HepG2 (cell line): Measurements from ENCODE around the gene LAMB3. TPM values are rescaled to one million over a fixed set of nuclear protein-coding genes. Genes with fewer than 3 reads are reported as not detected.

Experiments
- ATAC-seq: fragments of 200-7000 bp; cut with Tn5 transposase; 3 replicates; pipeline ENCODE4 v1.9.1; 2020; ENCODE audit warnings: mild to moderate bottlenecking, moderate library complexity
- BruUV-seq: library from RNA; stranded (reverse); fragments of 400-500 nt; replicated peaks from 2 replicates; lab custom pipeline; 2021; lab: Mats Ljungman, UMichigan
- CTCF ChIA-PET: fragments of 300-600 bp; formaldehyde crosslinking; extraction: SDS; loops from one replicate; lab custom pipeline; 2021; ENCODE audit warnings: low total read pairs, inconsistent platforms, low intra/inter-chr PET ratio; lab: Yijun Ruan, JAX
- POLR2A ChIA-PET: fragments of 350-600 bp; sonication (Branson Sonifier 250); formaldehyde crosslinking; loops from one replicate; lab custom pipeline; 2020; ENCODE audit warnings: antibody characterized with exemption, inconsistent platforms; lab: Yijun Ruan, JAX
- DNase-seq: peaks from one replicate; pipeline ENCODE4 v3.0.0-alpha.2; 2015; ENCODE audit warnings: low spot score
- FAIRE-seq: peaks from 3 replicates; lab custom pipeline; 2011; peaks lifted over from hg19 to GRCh38; lab: Jason Lieb, UNC
- H2AFZ ChIP-seq: one replicate; pipeline ENCODE4 v1.6.1; 2011; ENCODE audit warnings: low read length, inconsistent platforms
- H3K27ac ChIP-seq: fragments of 300-600 bp; 3 replicates; pipeline ENCODE4 v1.8.0; 2011; ENCODE audit warnings: mixed run types, mild to moderate bottlenecking, mixed read lengths, low read length, inconsistent platforms; ENCODE audit not compliant: insufficient read depth; ENCODE audit errors: extremely low read length
- H3K27me3 ChIP-seq, 2 experiments: fragments of 200-600 bp in 1 of 2; 2 replicates in 1 of 2; 3 replicates in 1 of 2; pipeline versions ENCODE4 v1.6.0 to v1.8.0; 2011; ENCODE audit warnings: low read length in 2 of 2, mild to moderate bottlenecking in 2 of 2, moderate library complexity in 2 of 2, inconsistent platforms in 1 of 2; ENCODE audit not compliant: insufficient read depth in 2 of 2, control insufficient read depth in 1 of 2
- H3K36me3 ChIP-seq, 2 experiments: fragments of 200-600 bp in 1 of 2; replicated peaks in 1 of 2; 2 replicates in 1 of 2; 3 replicates in 1 of 2; pipeline versions ENCODE4 v1.5.1 to v1.8.0; 2011; ENCODE audit warnings: low read length in 2 of 2, inconsistent platforms in 1 of 2; ENCODE audit not compliant: insufficient read depth in 2 of 2, control insufficient read depth in 1 of 2
- H3K4me1 ChIP-seq: 2 replicates; pipeline ENCODE4 v1.5.1; 2012; ENCODE audit warnings: low read length, inconsistent platforms; ENCODE audit not compliant: insufficient read depth
- H3K4me2 ChIP-seq: 2 replicates; pipeline ENCODE4 v1.6.0; 2011; ENCODE audit warnings: low read depth, low read length, inconsistent platforms
- H3K4me3 ChIP-seq, 3 experiments: fragments of 200-600 bp in 1 of 3; sonication (generic), shearing (Covaris generic) in 1 of 3; replicated peaks in 1 of 3; 2 replicates each; pipeline ENCODE4 v1.5.1; 2011 to 2016; ENCODE audit warnings: low read length in 3 of 3, inconsistent platforms in 2 of 3, low read depth in 2 of 3, mild to moderate bottlenecking in 2 of 3, control low read depth in 1 of 3, mixed read lengths in 1 of 3; ENCODE audit not compliant: insufficient read depth in 1 of 3
- H3K79me2 ChIP-seq: one replicate; pipeline ENCODE4 v1.6.1; 2011; ENCODE audit warnings: low read length, inconsistent platforms; ENCODE audit not compliant: insufficient read depth
- H3K9ac ChIP-seq: 2 replicates; pipeline ENCODE4 v1.6.0; 2011; ENCODE audit warnings: mild to moderate bottlenecking, low read depth, low read length, inconsistent platforms; ENCODE audit not compliant: insufficient read depth
- H3K9me3 ChIP-seq: 2 replicates; pipeline ENCODE4 v1.5.1; 2012; ENCODE audit warnings: mild to moderate bottlenecking, low read length
- H4K20me1 ChIP-seq: 2 replicates; pipeline ENCODE4 v1.6.0; 2011; ENCODE audit warnings: inconsistent platforms, mild to moderate bottlenecking, low read length, moderate library complexity; ENCODE audit not compliant: insufficient read depth
- FIP1L1 ChIP-seq: fragments of 200-400 bp; formaldehyde crosslinking; IDR thresholded peaks from 2 replicates; pipeline ENCODE4 v1.6.1; 2018; ENCODE audit warnings: low read depth, mild to moderate bottlenecking, low read length, moderate library complexity, borderline replicate concordance; ENCODE audit not compliant: insufficient read depth
- HNRNPK ChIP-seq: fragments of 200-400 bp; formaldehyde crosslinking; IDR thresholded peaks from 2 replicates; pipeline ENCODE4 v1.6.1; 2018; ENCODE audit warnings: low read length, low read depth, moderate library complexity, mild to moderate bottlenecking; ENCODE audit not compliant: poor library complexity, severe bottlenecking
- PAX8 ChIP-seq: sonication (generic); formaldehyde crosslinking; IDR thresholded peaks from 2 replicates; pipeline ENCODE4 v1.8.0; 2022; ENCODE audit warnings: mild to moderate bottlenecking, missing genetic modification reagents, borderline replicate concordance
- POLR2AphosphoS5 ChIP-seq: IDR thresholded peaks from 2 replicates; pipeline ENCODE4 v1.6.1; 2012; ENCODE audit warnings: low read depth, low read length
- TP53 ChIP-seq: sonication (generic); formaldehyde crosslinking; conservative IDR thresholded peaks from 2 replicates; pipeline ENCODE4 v1.4.0; 2020; ENCODE audit warnings: missing genetic modification reagents
- ZBTB42 ChIP-seq: sonication (generic); formaldehyde crosslinking; IDR thresholded peaks from 2 replicates; pipeline ENCODE4 v1.5.0; 2020; ENCODE audit warnings: mild to moderate bottlenecking, missing genetic modification reagents
- ZNF12 ChIP-seq: sonication (generic); formaldehyde crosslinking; IDR thresholded peaks from 2 replicates; pipeline ENCODE4 v1.5.0; 2020; ENCODE audit warnings: missing genetic modification reagents
- WGBS: methylation state at CpG from one replicate; pipeline ENCODE4 v1.1.6; 2017; ENCODE audit warnings: low lambda C conversion rate; 5-methylcytosine and 5-hydroxymethylcytosine counted together
- in situ Hi-C: cut with HindIII; loops from 2 replicates; pipeline ENCODE4 v1.10.0; 2017; ENCODE audit warnings: low pct_unique_long_range_greater_than_20kb; ENCODE audit not compliant: extremely low pct_ligation_motif_present
- intact Hi-C: fragments of 100-400 bp; cut with micrococcal nuclease; formaldehyde crosslinking; loops from one replicate; pipeline ENCODE4 v1.10.0; 2022; ENCODE audit not compliant: unreplicated experiment
- polyA plus RNA-seq, 8 experiments: library from polyadenylated mRNA; depleted of rRNA in 3 of 8; stranded (reverse) in 7 of 8; unstranded in 1 of 8; fragments of >200 nt; fragmentation: Illumina TruSeq in 4 of 8; extraction: Trizol in 4 of 8; gene quantifications; 2 replicates each; pipeline versions ENCODE4 v1.2.1 to v1.2.3, GENCODE V29; 2011 to 2016; ENCODE audit warnings: low read depth in 4 of 8, missing spikeins in 1 of 8, mixed read lengths in 1 of 8; ENCODE audit not compliant: insufficient read depth in 1 of 8
- total RNA-seq, 5 experiments: library from RNA; depleted of rRNA; stranded (reverse); fragments of >200 nt; fragmentation: Illumina TruSeq; extraction: Trizol; gene quantifications; 2 replicates each; pipeline ENCODE4 v1.2.3, GENCODE V29; 2016; ENCODE audit warnings: low read depth in 1 of 5
- TF ChIP-seq, protein P1 (sequence below): sonication (generic); formaldehyde crosslinking; conservative IDR thresholded peaks from 2 replicates; pipeline ENCODE4 v1.4.0; 2020; ENCODE audit warnings: missing genetic modification reagents

The LAMB3 gene
- total and polyA plus RNA-seq, 2 of the 13 experiments (the other 11 are each of a cell fraction or from before 2014, with no cell fraction given), result 0.18 to 0.24 TPM

DNA sequence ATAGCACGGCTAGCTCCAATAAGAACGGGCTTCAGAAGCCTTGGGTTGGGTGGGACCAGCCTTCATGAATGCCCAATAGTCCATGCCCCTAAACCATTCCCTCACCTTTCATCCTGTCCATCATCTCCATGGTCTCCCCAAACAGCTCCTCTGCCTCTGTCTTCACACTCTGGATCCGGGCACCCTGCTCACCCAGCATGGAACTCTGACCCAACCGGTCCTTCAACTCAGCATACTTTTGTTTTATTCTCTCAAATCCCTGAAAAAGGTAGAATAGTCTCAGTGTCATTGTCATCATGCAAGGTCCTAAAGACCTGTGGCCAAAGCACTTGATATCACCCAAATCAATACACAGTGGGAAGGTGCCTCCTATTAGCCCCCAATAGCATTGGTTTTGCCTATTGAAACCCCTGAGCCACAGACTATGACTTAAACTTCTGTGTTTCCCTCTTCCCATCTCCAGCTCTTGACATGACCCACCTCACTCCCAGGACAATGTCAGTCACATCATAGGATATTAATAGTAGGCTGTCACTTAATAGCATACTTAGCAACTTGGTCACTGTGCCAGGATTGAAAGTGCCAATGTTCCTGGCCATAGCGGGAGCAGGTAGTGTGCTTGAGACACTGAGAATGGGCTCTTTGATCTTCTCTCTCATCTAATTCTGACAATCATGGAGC is 35.7 kb downstream of the LAMB3 start (continued):
- TF ChIP-seq HNRNPK, result no peak
- TF ChIP-seq, all 625 proteins: peak for 0

DNA sequence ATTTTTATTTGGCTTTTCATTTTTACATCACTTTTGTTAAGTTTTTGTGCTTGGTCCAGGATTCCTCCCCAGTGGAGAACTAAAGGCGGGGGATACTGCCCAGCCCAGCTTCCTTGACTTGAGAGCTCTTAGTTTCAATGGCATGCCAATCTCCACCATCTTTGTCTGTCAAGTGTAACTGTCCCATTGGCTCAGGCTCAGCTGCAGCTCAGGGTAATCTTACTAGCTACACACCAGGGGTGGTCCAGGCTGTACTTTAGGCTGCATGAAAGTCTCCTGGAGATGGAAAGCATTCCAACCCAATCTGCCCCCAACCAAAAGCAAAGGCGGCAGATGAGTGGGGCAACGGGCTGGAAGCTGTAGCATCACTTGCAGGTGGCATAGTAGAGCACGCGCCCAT is 37.3 kb downstream of the LAMB3 start:
- H3K4me1 ChIP-seq, result no peaks in the 10 kb centered on the region
- TF ChIP-seq FIP1L1 (no peak), POLR2AphosphoS5 (no peak), ZNF12 (CRISPR knock-in tag) (no peak)
- H3K79me2 ChIP-seq, result no peaks in the 10 kb centered on the region
- no peak overlapping the region for H3K4me3 ChIP-seq
- intact Hi-C loops (no loop called here), in situ Hi-C loops (no loop called here)
- no peaks in the 10 kb centered on the region for H3K36me3 ChIP-seq
- ChIA-PET POLR2A (no interaction called here), CTCF (no interaction called here)
- no peak for DNase-seq
- no peaks in the 10 kb centered on the region for H3K9me3 ChIP-seq
- 13% methylated on average over 1 of the region's 5 CpGs for WGBS
- H4K20me1 ChIP-seq, result no peaks in the 10 kb centered on the region
- no peaks in the 10 kb centered on the region for H3K27me3 ChIP-seq
- BruUV-seq, result no TSS peak
- ATAC-seq, result no peak
- H3K4me2 ChIP-seq, result no peak overlapping the region
- H3K27ac ChIP-seq, result no peak overlapping the region
- FAIRE-seq, result no peak
- no peak overlapping the region for H3K9ac ChIP-seq
- H2AFZ ChIP-seq, result no peak overlapping the region

DNA sequence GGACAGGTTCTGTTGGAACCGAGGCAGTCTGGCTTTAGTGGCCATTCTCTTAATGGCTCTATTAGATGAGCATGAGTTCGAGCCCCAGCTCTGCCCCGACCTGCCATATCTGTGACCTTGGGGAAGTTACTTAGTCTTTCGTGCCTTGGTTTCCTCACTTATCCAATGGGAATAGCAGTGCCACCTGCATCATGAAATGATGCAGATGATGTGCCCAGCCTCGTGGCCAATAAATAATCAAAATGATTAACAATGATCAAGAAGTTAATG is 38.1 kb downstream of the LAMB3 start:
- H2AFZ ChIP-seq, result no peak overlapping the region
- no peaks in the 10 kb centered on the region for H3K79me2 ChIP-seq
- H4K20me1 ChIP-seq, result no peaks in the 10 kb centered on the region
- intact Hi-C loops (no loop called here), in situ Hi-C loops (no loop called here)
- no peak overlapping the region for H3K27ac ChIP-seq
- ChIA-PET POLR2A (no interaction called here), CTCF (no interaction called here)
- no peak overlapping the region for H3K9ac ChIP-seq
- H3K27me3 ChIP-seq, result no peaks in the 10 kb centered on the region
- DNase-seq (no peak), ATAC-seq (no peak)
- no peak overlapping the region for H3K4me3 ChIP-seq
- 15% methylated on average over 5 of the region's 5 CpGs for WGBS
- no peak overlapping the region for H3K4me2 ChIP-seq
- no TSS peak for BruUV-seq
- TF ChIP-seq ZBTB42 (CRISPR knock-in tag), result no peak
- TF ChIP-seq PAX8 (CRISPR knock-in tag), result no peak
- TF ChIP-seq, protein P1, sequence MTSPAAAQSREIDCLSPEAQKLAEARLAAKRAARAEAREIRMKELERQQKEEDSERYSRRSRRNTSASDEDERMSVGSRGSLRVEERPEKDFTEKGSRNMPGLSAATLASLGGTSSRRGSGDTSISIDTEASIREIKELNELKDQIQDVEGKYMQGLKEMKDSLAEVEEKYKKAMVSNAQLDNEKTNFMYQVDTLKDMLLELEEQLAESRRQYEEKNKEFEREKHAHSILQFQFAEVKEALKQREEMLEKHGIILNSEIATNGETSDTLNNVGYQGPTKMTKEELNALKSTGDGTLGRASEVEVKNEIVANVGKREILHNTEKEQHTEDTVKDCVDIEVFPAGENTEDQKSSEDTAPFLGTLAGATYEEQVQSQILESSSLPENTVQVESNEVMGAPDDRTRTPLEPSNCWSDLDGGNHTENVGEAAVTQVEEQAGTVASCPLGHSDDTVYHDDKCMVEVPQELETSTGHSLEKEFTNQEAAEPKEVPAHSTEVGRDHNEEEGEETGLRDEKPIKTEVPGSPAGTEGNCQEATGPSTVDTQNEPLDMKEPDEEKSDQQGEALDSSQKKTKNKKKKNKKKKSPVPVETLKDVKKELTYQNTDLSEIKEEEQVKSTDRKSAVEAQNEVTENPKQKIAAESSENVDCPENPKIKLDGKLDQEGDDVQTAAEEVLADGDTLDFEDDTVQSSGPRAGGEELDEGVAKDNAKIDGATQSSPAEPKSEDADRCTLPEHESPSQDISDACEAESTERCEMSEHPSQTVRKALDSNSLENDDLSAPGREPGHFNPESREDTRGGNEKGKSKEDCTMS (CRISPR knock-in tag), result no peak
- no peak for TF ChIP-seq TP53 (CRISPR knock-in tag)
- TF ChIP-seq, all 625 proteins: peak for 0
- no peaks in the 10 kb centered on the region for H3K9me3 ChIP-seq
- no peaks in the 10 kb centered on the region for H3K36me3 ChIP-seq
- FAIRE-seq, result no peak
- no peaks in the 10 kb centered on the region for H3K4me1 ChIP-seq
